Brain microvascular endothelial cell (primary cell): ENCODE results near the gene ANKRD34C.

Source experiments
- DNase-seq: peaks from one replicate; pipeline ENCODE4 v3.0.0-alpha.2; 2020
- H3K27ac ChIP-seq: fragments of 250-450 bp; sonication (Bioruptor Pico); 2 replicates; pipeline ENCODE4 v1.5.1; 2020; ENCODE audit warnings: mild to moderate bottlenecking, moderate library complexity
- H3K27me3 ChIP-seq: fragments of 250-450 bp; sonication (Bioruptor Pico); replicated peaks from 2 replicates; pipeline ENCODE4 v1.5.1; 2020; ENCODE audit warnings: mild to moderate bottlenecking
- H3K36me3 ChIP-seq: fragments of 250-450 bp; sonication (Bioruptor Pico); replicated peaks from 2 replicates; pipeline ENCODE4 v1.5.1; 2020; ENCODE audit warnings: mild to moderate bottlenecking
- H3K4me3 ChIP-seq: 2 replicates; pipeline ENCODE4 v1.5.1; 2011; ENCODE audit warnings: low read depth, mild to moderate bottlenecking, control low read depth, low read length, moderate library complexity
- CTCF ChIP-seq: IDR thresholded peaks from 2 replicates; pipeline ENCODE4 v1.5.1; 2011; ENCODE audit warnings: low read depth, mild to moderate bottlenecking, moderate library complexity, low read length, control low read depth, inconsistent platforms; ENCODE audit errors: missing control alignments
- in situ Hi-C: cut with HindIII; loops from 2 replicates; pipeline ENCODE4 v1.10.0; 2017; ENCODE audit warnings: low sequenced_read_pairs, low pct_ligation_motif_present

The ANKRD34C gene

GRCh38 chr15:79290642-79291275 is 8.2 kb downstream of the ANKRD34C start:
- TF ChIP-seq CTCF = no peak
- H3K4me3 ChIP-seq = no peak overlapping the region
- in situ Hi-C loops = no loop called here
- H3K27ac ChIP-seq = no peak overlapping the region
- no peaks in the 10 kb centered on the region for H3K36me3 ChIP-seq
- no peak for DNase-seq
- H3K27me3 ChIP-seq = no peaks in the 10 kb centered on the region

GRCh38 chr15:79292011-79292410 is 9.5 kb downstream of the ANKRD34C start:
- no peak for DNase-seq
- no peaks in the 10 kb centered on the region for H3K36me3 ChIP-seq
- H3K4me3 ChIP-seq = no peak overlapping the region
- in situ Hi-C loops = no loop called here
- no peaks in the 10 kb centered on the region for H3K27me3 ChIP-seq
- H3K27ac ChIP-seq = no peak overlapping the region
- no peak for TF ChIP-seq CTCF

- in situ Hi-C loops = no loop called here
- Histone ChIP-seq H3K4me3 (no peak overlapping the region), H3K27me3 (no peaks in the 10 kb centered on the region), H3K36me3 (no peaks in the 10 kb centered on the region), H3K27ac (no peak overlapping the region)
- TF ChIP-seq CTCF = no peak
- DNase-seq = no peak
Measured at GRCh38 chr15:79294075-79294474, 11.6 kb downstream of the ANKRD34C start.

GRCh38 chr15:79296583-79296982 is 14.1 kb downstream of the ANKRD34C start:
- in situ Hi-C loops = no loop called here
- peak; percentile 29 for TF ChIP-seq CTCF
- no peaks in the 10 kb centered on the region for H3K27me3 ChIP-seq
- H3K27ac ChIP-seq = no peak overlapping the region
- H3K36me3 ChIP-seq = no peaks in the 10 kb centered on the region
- no peak overlapping the region for H3K4me3 ChIP-seq
- no peak for DNase-seq

- DNase-seq = no peak
- in situ Hi-C loops = no loop called here
- TF ChIP-seq CTCF = no peak
- H3K36me3 ChIP-seq = no peaks in the 10 kb centered on the region
- H3K27ac ChIP-seq = no peak overlapping the region
- no peak overlapping the region for H3K4me3 ChIP-seq
- peaks cover 3% of the 10 kb centered on the region for H3K27me3 ChIP-seq
Measured at GRCh38 chr15:79299126-79299840, 16.8 kb downstream of the ANKRD34C start.
